H9 (cell line): Measurements from ENCODE around the gene SPATA2L. TPM values are rescaled to one million over a fixed set of nuclear protein-coding genes. Genes with fewer than 3 reads are reported as not detected.
A peak's percentile ranks its signal among the peaks of the same experiment; 100 is the strongest.

Experiments
- DNase-seq: peaks from one replicate; pipeline ENCODE4 v3.0.0-alpha.2; 2017
- H2AFZ ChIP-seq: one replicate; pipeline ENCODE4 v1.6.1; 2013; ENCODE audit warnings: mild to moderate bottlenecking, low read length, control low read depth, moderate library complexity
- H2AK5ac ChIP-seq: 2 replicates; pipeline ENCODE4 v1.6.1; 2013; ENCODE audit warnings: low read length, control low read depth, mixed read lengths; ENCODE audit not compliant: insufficient read length
- H2BK120ac ChIP-seq: one replicate; pipeline ENCODE4 v1.6.1; 2013; ENCODE audit warnings: low read depth, mild to moderate bottlenecking, low read length, control low read depth, inconsistent platforms; ENCODE audit not compliant: poor library complexity, severe bottlenecking
- H2BK12ac ChIP-seq: 2 replicates; pipeline ENCODE4 v1.6.1; 2013; ENCODE audit warnings: low read length, control low read depth, mixed read lengths, low read depth; ENCODE audit not compliant: insufficient read length
- H2BK15ac ChIP-seq: 2 replicates; pipeline ENCODE4 v1.6.1; 2013; ENCODE audit warnings: low read depth, low read length, control low read depth
- H2BK20ac ChIP-seq: one replicate; pipeline ENCODE4 v1.6.1; 2013; ENCODE audit warnings: low read depth, mild to moderate bottlenecking, low read length, control low read depth, inconsistent platforms; ENCODE audit not compliant: poor library complexity, severe bottlenecking
- H2BK5ac ChIP-seq: 2 replicates; pipeline ENCODE4 v1.6.1; 2013; ENCODE audit warnings: low read length, control low read depth, mixed read lengths; ENCODE audit not compliant: insufficient read length
- H3K14ac ChIP-seq: 2 replicates; pipeline ENCODE4 v1.6.1; 2013; ENCODE audit warnings: low read length, control low read depth; ENCODE audit not compliant: insufficient read depth
- H3K18ac ChIP-seq: 2 replicates; pipeline ENCODE4 v1.6.1; 2013; ENCODE audit warnings: low read depth, mild to moderate bottlenecking, mixed read lengths, low read length, control low read depth; ENCODE audit not compliant: insufficient read length
- H3K23ac ChIP-seq: 2 replicates; pipeline ENCODE4 v1.6.1; 2013; ENCODE audit warnings: low read length, control low read depth, mixed read lengths, low read depth; ENCODE audit not compliant: insufficient read length
- H3K23me2 ChIP-seq: 2 replicates; pipeline ENCODE4 v1.6.1; 2013; ENCODE audit warnings: low read depth, mild to moderate bottlenecking, mixed read lengths, low read length, control low read depth; ENCODE audit not compliant: insufficient read length, poor library complexity, severe bottlenecking
- H3K27ac ChIP-seq: 2 replicates; pipeline ENCODE4 v1.5.1; 2013; ENCODE audit warnings: low read length, control low read depth, mixed read lengths, low read depth; ENCODE audit not compliant: insufficient read length
- H3K27me3 ChIP-seq: 2 replicates; pipeline ENCODE4 v1.6.1; 2013; ENCODE audit warnings: low read length, control low read depth, inconsistent platforms; ENCODE audit not compliant: insufficient read depth
- H3K4ac ChIP-seq: 2 replicates; pipeline ENCODE4 v1.6.1; 2013; ENCODE audit warnings: low read depth, mild to moderate bottlenecking, control low read depth, inconsistent platforms, low read length, moderate library complexity
- H3K4me1 ChIP-seq: 2 replicates; pipeline ENCODE4 v1.6.1; 2013; ENCODE audit warnings: low read length, control low read depth, inconsistent platforms; ENCODE audit not compliant: insufficient read depth
- H3K4me2 ChIP-seq: 2 replicates; pipeline ENCODE4 v1.6.1; 2013; ENCODE audit warnings: low read length, control low read depth, mixed read lengths; ENCODE audit not compliant: insufficient read length, insufficient read depth
- H3K56ac ChIP-seq: 2 replicates; pipeline ENCODE4 v1.6.1; 2013; ENCODE audit warnings: low read depth, mild to moderate bottlenecking, mixed read lengths, low read length, control low read depth; ENCODE audit not compliant: insufficient read length
- H3K79me1 ChIP-seq: 2 replicates; pipeline ENCODE4 v1.6.1; 2013; ENCODE audit warnings: low read depth, mild to moderate bottlenecking, moderate library complexity, low read length, control low read depth, inconsistent platforms; ENCODE audit not compliant: insufficient read depth, poor library complexity, severe bottlenecking
- H3K79me2 ChIP-seq: 2 replicates; pipeline ENCODE4 v1.6.1; 2013; ENCODE audit warnings: low read length, control low read depth, inconsistent platforms; ENCODE audit not compliant: insufficient read depth
- H3K9ac ChIP-seq: 2 replicates; pipeline ENCODE4 v1.6.1; 2013; ENCODE audit warnings: low read length, control low read depth, mixed read lengths; ENCODE audit not compliant: insufficient read length; ENCODE audit errors: extremely low read depth
- H3K9me3 ChIP-seq: one replicate; pipeline ENCODE4 v1.6.1; 2013; ENCODE audit warnings: low read depth, low read length, inconsistent platforms; ENCODE audit not compliant: control insufficient read depth
- H3T11ph ChIP-seq: one replicate; pipeline ENCODE4 v1.6.1; 2013; ENCODE audit warnings: mild to moderate bottlenecking, low read length, control low read depth, inconsistent platforms
- H4K20me1 ChIP-seq: one replicate; pipeline ENCODE4 v1.6.1; 2013; ENCODE audit not compliant: control insufficient read depth, insufficient read length, insufficient read depth
- H4K5ac ChIP-seq: 2 replicates; pipeline ENCODE4 v1.6.1; 2013; ENCODE audit warnings: low read depth, mild to moderate bottlenecking, mixed read lengths, low read length, control low read depth; ENCODE audit not compliant: insufficient read length
- H4K8ac ChIP-seq: replicated peaks from 2 replicates; pipeline ENCODE4 v1.6.1; 2013; ENCODE audit warnings: low read length, control low read depth, mixed read lengths, low read depth; ENCODE audit not compliant: insufficient read length
- H4K91ac ChIP-seq: 2 replicates; pipeline ENCODE4 v1.6.1; 2013; ENCODE audit warnings: low read depth, mild to moderate bottlenecking, moderate library complexity, mixed read lengths, low read length, control low read depth; ENCODE audit not compliant: insufficient read length
- H3K27ac Mint-ChIP-seq, 3 experiments: 2 replicates in 2 of 3; 3 replicates in 1 of 3; pipeline ENCODE4 v1.8.0; 2020 to 2021; ENCODE audit warnings: mixed read lengths in 3 of 3, mild to moderate bottlenecking in 1 of 3, moderate library complexity in 1 of 3
- H3K27me3 Mint-ChIP-seq: 2 replicates; pipeline ENCODE4 v1.8.0; 2021; ENCODE audit warnings: low read depth, mild to moderate bottlenecking, moderate library complexity, mixed read lengths
- H3K36me3 Mint-ChIP-seq, 3 experiments: 2 replicates in 2 of 3; 3 replicates in 1 of 3; pipeline ENCODE4 v1.8.0; 2020 to 2021; ENCODE audit warnings: low read depth in 3 of 3, mixed read lengths in 3 of 3; ENCODE audit not compliant: insufficient read depth in 1 of 3
- H3K4me1 Mint-ChIP-seq, 2 experiments: 2 replicates each; pipeline ENCODE4 v1.8.0; 2020; ENCODE audit warnings: mixed read lengths in 2 of 2
- H3K4me3 Mint-ChIP-seq, 2 experiments: 2 replicates in 1 of 2; 3 replicates in 1 of 2; pipeline ENCODE4 v1.8.0; 2020 to 2021; ENCODE audit warnings: mild to moderate bottlenecking in 2 of 2, mixed read lengths in 2 of 2, moderate library complexity in 1 of 2
- H3K9me3 Mint-ChIP-seq, 2 experiments: 2 replicates in 1 of 2; 3 replicates in 1 of 2; pipeline ENCODE4 v1.8.0; 2020; ENCODE audit warnings: mild to moderate bottlenecking in 2 of 2, mixed read lengths in 2 of 2, moderate library complexity in 1 of 2
- WGBS: extraction: QIAGEN DNeasy Blood & Tissue Kit; methylation state at CpG from one replicate; pipeline ENCODE4 v1.1.7; 2013; ENCODE audit warnings: missing lambda C conversion rate, low lambda C conversion rate, mixed read lengths; ENCODE audit not compliant: insufficient read length; ENCODE audit errors: extremely low coverage; 5-methylcytosine and 5-hydroxymethylcytosine counted together
- total RNA-seq: library from RNA; stranded (reverse); gene quantifications from 2 replicates; pipeline ENCODE4 v1.2.1, GENCODE V29; 2021
- TF ChIP-seq, protein P1 (sequence below): fragments of 200-600 bp; sonication (generic); conservative IDR thresholded peaks from 3 replicates; pipeline ENCODE4 v1.8.0; 2021; ENCODE audit warnings: antibody characterized with exemption, mild to moderate bottlenecking

Gene SPATA2L
- total RNA-seq, 1 experiment from 2014 or later, result 27.1 TPM

DNA sequence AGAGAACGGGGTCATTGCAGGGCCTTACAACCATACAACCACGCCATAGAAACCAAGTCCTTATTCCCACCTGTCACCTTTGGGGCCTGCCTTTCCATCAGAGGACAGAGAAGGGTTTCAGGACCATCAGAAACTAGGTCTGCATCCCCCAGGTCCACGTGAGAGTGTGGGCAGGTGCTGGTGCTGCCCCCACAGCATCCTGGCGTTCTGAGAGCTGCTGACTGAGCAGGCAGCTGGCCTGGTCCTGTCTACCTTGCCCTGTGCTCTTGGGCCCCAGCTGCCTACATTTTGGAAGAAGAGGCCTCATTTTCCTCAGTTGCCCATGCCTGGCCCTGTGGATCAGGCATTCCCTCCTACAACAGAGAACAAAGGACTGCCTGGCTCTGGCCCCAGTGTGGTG, 41.4 kb upstream of the SPATA2L start:
- Mint-ChIP-seq H3K27me3 (no peaks in the 10 kb centered on the region), H3K4me1 (no peaks in the 10 kb centered on the region), H3K9me3 (no peaks in the 10 kb centered on the region), H3K4me3 (no peak overlapping the region), H3K36me3 (peaks cover 47 to 91% (median 82%) of the 10 kb centered on the region in 3 experiments; a peak in 6 of 7 replicates), H3K27ac (peak overlapping the region in 2 of 3 experiments; percentile 68 to 79; a peak in 2 of 7 replicates)
- H4K20me1 ChIP-seq, result peaks cover 2% of the 10 kb centered on the region
- H3K23ac ChIP-seq, result no peak overlapping the region
- no peak overlapping the region for H4K91ac ChIP-seq
- H2BK5ac ChIP-seq, result no peak overlapping the region
- H3K27ac ChIP-seq, result no peak overlapping the region
- no peak overlapping the region for H2BK12ac ChIP-seq
- no peak overlapping the region for H3T11ph ChIP-seq
- no peak overlapping the region for H2BK15ac ChIP-seq
- H2AK5ac ChIP-seq, result no peak overlapping the region
- DNase-seq, result no peak
- H3K18ac ChIP-seq, result no peak overlapping the region
- no peak overlapping the region for H2BK20ac ChIP-seq
- no peak overlapping the region for H4K8ac ChIP-seq
- TF ChIP-seq, protein P1, sequence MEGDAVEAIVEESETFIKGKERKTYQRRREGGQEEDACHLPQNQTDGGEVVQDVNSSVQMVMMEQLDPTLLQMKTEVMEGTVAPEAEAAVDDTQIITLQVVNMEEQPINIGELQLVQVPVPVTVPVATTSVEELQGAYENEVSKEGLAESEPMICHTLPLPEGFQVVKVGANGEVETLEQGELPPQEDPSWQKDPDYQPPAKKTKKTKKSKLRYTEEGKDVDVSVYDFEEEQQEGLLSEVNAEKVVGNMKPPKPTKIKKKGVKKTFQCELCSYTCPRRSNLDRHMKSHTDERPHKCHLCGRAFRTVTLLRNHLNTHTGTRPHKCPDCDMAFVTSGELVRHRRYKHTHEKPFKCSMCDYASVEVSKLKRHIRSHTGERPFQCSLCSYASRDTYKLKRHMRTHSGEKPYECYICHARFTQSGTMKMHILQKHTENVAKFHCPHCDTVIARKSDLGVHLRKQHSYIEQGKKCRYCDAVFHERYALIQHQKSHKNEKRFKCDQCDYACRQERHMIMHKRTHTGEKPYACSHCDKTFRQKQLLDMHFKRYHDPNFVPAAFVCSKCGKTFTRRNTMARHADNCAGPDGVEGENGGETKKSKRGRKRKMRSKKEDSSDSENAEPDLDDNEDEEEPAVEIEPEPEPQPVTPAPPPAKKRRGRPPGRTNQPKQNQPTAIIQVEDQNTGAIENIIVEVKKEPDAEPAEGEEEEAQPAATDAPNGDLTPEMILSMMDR, result no peak
- H2AFZ ChIP-seq, result no peak overlapping the region
- H3K56ac ChIP-seq, result no peak overlapping the region
- H3K4me2 ChIP-seq, result no peak overlapping the region
- no peak overlapping the region for H2BK120ac ChIP-seq
- H3K9me3 ChIP-seq, result no peaks in the 10 kb centered on the region
- no peak overlapping the region for H3K14ac ChIP-seq
- H3K27me3 ChIP-seq, result no peaks in the 10 kb centered on the region
- H3K4ac ChIP-seq, result no peak overlapping the region
- no peak overlapping the region for H3K9ac ChIP-seq
- H4K5ac ChIP-seq, result no peak overlapping the region
- no CpG with 5 or more reads among the region's 4 CpGs for WGBS
- H3K79me2 ChIP-seq, result no peaks in the 10 kb centered on the region
- no peaks in the 10 kb centered on the region for H3K23me2 ChIP-seq
- H3K4me1 ChIP-seq, result no peaks in the 10 kb centered on the region
- no peaks in the 10 kb centered on the region for H3K79me1 ChIP-seq
